ENCODE measurements around the gene CEP57L1.

DNA sequence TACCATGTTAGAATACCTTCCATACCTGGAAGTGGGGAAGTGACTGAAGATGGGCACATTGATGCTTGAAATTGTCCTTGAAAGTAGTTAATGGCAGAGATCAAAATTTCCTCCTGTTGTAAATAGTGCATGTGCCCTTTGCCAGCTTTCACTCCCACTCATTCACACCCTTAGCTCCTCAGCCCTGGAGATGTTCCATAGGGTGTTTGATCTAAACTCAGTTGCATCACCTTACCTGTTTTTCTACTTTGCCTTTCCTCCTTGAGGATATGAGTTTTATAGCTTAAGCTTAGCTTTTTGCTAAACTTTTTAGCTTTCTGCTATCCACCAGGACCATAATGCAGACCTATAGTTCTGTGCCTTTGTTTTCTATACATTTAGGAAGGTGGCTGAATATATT lies 69.0 kb downstream of the CEP57L1 start:
- TF ChIP-seq, protein P1, sequence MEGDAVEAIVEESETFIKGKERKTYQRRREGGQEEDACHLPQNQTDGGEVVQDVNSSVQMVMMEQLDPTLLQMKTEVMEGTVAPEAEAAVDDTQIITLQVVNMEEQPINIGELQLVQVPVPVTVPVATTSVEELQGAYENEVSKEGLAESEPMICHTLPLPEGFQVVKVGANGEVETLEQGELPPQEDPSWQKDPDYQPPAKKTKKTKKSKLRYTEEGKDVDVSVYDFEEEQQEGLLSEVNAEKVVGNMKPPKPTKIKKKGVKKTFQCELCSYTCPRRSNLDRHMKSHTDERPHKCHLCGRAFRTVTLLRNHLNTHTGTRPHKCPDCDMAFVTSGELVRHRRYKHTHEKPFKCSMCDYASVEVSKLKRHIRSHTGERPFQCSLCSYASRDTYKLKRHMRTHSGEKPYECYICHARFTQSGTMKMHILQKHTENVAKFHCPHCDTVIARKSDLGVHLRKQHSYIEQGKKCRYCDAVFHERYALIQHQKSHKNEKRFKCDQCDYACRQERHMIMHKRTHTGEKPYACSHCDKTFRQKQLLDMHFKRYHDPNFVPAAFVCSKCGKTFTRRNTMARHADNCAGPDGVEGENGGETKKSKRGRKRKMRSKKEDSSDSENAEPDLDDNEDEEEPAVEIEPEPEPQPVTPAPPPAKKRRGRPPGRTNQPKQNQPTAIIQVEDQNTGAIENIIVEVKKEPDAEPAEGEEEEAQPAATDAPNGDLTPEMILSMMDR (IDR thresholded peaks at IDR 0.05), result no peak
- TF ChIP-seq POLR2A (IDR thresholded peaks at IDR 0.05), result no peak
